Measurements from ENCODE around the gene NPAS3.

The NPAS3 gene

GRCh38 chr14:32940711-32941667, 2.3 kb downstream of the NPAS3 start:
- no peak for ATAC-seq

GRCh38 chr14:32941668-32942065, 3.0 kb downstream of the NPAS3 start:
- ATAC-seq (no peak), DNase-seq (no peak)

More at GRCh38 chr14:32940711-32941667, 2.3 kb downstream of the NPAS3 start:
- DNase-seq: no peak

GRCh38 chr14:32947081-32947480, 8.4 kb downstream of the NPAS3 start:
- ATAC-seq (no peak), DNase-seq (no peak)

DNA sequence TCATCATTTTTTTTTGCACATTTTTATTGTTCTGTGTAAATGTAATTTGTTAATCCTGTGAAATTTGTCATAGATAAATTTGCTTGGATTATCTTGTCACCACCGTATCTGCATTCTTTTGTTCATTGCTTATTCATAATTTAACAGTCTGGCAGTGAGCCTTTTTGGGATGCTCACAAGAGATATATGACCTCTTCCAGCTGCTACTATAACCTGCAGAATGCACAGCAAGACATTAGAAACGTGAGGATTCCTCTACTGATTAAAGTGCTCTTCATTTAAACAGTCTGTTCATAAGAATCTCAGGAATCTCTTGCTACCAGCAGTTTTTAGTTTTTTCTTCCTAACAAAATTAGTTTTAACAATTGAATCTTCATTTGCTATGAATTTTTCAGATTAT, 9.1 kb downstream of the NPAS3 start:
- no peak for ATAC-seq

DNA sequence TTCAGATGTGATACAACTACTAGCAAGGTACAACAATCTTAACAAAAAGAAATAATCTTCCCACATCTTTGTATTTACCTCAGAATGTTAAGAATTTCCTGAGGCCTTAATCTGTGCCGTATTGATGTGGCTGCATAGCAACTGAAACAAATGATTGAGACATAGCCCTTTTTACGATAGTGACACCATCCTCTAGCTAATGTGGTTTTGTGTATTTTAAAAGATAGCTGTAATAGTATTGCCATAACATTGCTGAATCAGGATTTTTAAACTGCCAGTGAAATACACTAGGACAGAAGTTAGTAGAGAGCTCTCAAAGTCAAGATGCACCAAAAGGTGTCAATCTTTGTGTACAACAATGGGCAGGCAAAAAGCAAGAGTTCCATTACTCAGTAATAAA, 11.9 kb downstream of the NPAS3 start:
- ATAC-seq (no peak), DNase-seq (no peak)

More for the DNA sequence above, 9.1 kb downstream of the NPAS3 start:
- no peak for DNase-seq

DNA sequence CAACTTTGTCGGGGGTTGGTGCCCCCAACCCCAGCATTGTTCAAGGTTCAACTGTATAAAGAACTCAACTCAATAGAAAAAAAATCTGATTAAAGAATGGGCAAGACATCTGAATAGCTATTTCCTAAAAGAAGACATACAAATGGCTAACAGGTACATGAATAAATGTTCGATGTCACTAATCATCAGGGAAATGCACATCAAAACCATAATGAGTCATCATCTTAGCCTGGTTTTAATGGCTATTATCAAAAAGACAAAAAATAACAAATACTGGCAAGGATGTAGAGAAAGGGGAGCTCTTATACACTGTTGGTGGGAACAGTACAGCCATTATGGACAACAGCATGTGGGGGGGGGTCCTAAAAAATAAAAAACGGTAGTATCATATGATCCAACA, 28.7 kb downstream of the NPAS3 start:
- ATAC-seq (no peak), DNase-seq (no peak)

- no peak for ATAC-seq
- no peak for DNase-seq
Measured at GRCh38 chr14:32968972-32969544, 30.4 kb downstream of the NPAS3 start.

GRCh38 chr14:32977913-32978312, 39.2 kb downstream of the NPAS3 start:
- ATAC-seq: no peak
- no peak for DNase-seq

GRCh38 chr14:32978691-32979255, 40.1 kb downstream of the NPAS3 start:
- ATAC-seq (no peak), DNase-seq (no peak)

GRCh38 chr14:32980178-32980901, 41.7 kb downstream of the NPAS3 start:
- DNase-seq: no peak
- ATAC-seq: no peak

DNA sequence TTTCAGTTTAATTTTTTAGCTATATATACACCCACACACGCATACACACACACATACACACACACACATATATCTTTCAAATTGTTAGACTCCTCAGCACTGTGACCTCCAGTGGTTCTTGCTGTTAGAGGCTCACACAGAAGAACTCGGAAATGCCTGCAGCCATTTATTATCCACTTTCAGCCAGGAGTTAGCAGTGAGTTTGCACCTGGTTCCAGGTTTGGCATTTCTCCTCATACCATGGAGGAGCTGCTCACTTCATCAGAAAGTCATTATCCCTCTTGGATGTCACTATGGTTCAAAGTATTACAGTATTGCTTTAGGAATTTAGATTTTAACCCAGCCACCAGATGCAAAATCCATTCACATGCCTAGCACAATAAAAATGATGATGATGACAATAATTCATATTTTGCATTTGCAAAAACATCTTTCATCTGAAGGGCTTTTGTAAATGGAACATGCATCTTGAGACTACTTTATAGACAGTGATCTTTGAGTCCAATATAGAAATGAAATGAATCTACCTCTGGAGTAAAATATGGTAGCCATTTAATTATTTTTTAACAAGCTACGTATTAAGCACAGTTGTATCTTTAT, 42.3 kb downstream of the NPAS3 start:
- DNase-seq: no peak

GRCh38 chr14:32984241-32984930, 45.7 kb downstream of the NPAS3 start:
- ATAC-seq (no peak), DNase-seq (no peak)

More for the DNA sequence above, 42.3 kb downstream of the NPAS3 start:
- no peak for ATAC-seq

DNA sequence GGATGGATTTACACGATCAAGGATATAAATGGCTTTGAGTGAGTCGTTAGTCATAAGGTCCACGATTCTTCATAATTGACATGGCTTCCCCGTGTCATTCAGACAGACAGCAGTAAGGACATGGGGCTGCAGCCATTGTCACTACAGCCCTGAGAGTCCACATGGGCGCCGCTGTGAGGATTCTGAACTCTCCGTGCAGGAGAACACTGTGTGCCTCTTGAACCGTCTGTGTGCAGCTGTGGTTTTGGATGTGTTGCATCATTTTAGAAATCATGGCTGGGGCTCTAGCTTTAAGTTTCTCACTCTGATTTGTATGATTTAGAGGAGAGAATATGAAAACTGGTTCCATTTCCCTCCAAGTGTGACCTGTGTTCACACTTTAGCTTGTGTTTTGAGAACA, 47.2 kb downstream of the NPAS3 start:
- DNase-seq: no peak
- ATAC-seq: no peak

GRCh38 chr14:32986791-32987540, 48.3 kb downstream of the NPAS3 start:
- no peak for DNase-seq
- no peak for ATAC-seq

DNA sequence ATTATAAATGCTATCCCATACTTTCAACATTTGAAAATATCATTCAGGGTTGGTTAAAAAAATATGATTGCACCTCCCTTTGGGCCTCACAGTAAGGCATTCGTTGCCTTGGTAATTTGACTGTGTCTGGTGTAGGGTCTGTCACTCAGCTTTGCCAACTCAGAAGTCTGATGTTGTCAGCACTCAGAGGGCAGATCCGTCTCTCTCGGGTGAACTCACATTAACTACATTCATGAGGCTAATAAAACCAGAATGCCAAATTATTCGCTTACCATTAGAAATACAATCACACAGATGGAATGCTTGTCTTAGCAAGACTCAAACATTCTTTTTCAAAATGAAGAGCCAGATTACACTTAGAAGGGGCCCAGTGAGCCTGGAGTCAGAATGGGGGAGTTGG, 53.0 kb downstream of the NPAS3 start:
- ATAC-seq (no peak), DNase-seq (no peak)

GRCh38 chr14:32993921-32994320, 55.2 kb downstream of the NPAS3 start:
- ATAC-seq: no peak
- no peak for DNase-seq

DNA sequence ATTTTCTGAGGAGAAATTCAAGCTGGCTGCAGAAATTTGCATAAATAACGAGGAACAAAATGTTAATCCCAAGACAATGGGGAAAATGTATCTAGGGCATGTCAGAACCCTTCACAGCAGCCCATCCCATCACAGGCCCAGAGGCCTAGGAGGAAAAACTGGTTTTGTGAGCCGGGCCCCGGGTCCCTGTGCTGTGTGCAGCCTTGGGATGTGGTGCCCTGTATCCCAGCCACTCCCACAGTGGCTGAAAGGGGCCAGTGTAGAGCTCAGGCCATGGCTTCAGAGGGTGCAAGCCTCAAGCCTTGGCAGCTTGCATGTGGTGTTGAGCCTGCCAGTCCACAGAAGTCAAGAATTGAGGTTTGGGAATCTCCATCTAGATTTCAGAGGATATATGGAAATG, 57.7 kb downstream of the NPAS3 start:
- ATAC-seq: no peak
- no peak for DNase-seq

- ATAC-seq (no peak), DNase-seq (no peak)
Measured at GRCh38 chr14:32998433-32998832, 59.8 kb downstream of the NPAS3 start.

- ATAC-seq: no peak
- DNase-seq: no peak
Measured at GRCh38 chr14:33009673-33010072, 71.0 kb downstream of the NPAS3 start.

- no peak for ATAC-seq
Measured at GRCh38 chr14:33010495-33010894, 71.8 kb downstream of the NPAS3 start.

DNA sequence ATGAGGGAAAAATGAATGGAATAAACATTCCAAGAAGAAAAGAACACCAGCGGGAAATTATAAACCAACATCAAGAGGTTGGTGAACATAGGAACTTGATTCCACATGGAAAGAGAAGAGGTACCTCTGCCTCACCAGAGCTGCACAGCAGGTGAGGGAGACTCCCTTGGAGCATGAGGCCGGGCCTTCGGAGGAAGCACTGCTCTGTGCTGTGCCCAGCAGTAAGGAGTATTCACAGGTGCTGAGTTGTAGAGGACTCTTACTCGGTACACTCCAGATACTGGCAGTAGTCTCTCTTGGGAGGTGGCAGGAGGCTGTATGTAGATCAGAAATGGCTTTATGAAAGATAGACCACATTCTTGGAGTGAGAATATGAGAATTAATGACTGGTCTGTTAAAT, 76.0 kb downstream of the NPAS3 start:
- no peak for DNase-seq
- no peak for ATAC-seq

More at GRCh38 chr14:33010495-33010894, 71.8 kb downstream of the NPAS3 start:
- DNase-seq: no peak

Measured in stimulated activated naive CD8-positive, alpha-beta T cell treated with anti-CD3 and anti-CD28 coated beads, Interleukin-15, Interleukin-2, amounts not matched to agents 100 U/mL and 50 U/mL, for 24 hours (primary cell).